ENCODE results near the gene SNX25. TPM values are rescaled to one million over a fixed set of nuclear protein-coding genes. Genes with fewer than 3 reads are reported as not detected.
A peak's percentile ranks its signal among the peaks of the same experiment; 100 is the strongest.
"Not testable (repeated sequence)": the region's sequence is repeated elsewhere in the genome, so short reads cannot be mapped to it uniquely, and the experiment has no call there.

SNX25 gene
- polyA plus RNA-seq, 1 of the 3 experiments (the other 2 are of a cell fraction), result 8.5 TPM

DNA sequence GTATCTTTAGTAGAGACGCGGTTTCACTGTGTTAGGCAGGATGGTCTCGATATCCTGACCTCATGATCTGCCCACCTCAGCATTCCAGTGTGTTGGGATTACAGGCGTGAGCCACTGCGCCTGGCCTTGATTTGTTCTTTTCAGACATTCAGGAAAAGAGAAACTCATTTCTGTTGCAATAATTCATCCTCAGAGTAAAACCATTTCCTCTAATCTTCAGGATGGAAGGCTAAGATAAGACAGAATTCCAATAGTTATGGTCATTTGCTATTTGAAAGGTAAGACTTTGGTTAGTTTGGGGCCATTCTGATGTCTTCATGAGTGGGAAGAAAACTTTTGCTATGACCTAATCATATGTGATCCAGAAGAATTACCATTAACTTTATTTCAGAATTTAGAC is 103.3 kb downstream of the SNX25 start:
- no peaks in the 10 kb centered on the region for H3K4me1 ChIP-seq (ENCODE audit: control insufficient read depth in 1 of 2, insufficient read depth in 2 of 2, low read depth in 1 of 2, low read length in 1 of 2)
- POLR2A ChIA-PET, result interaction anchor here (0.6 kb wide), 1 partner anchor 346 kb away, joined by 4 read pairs; no protein-coding TSS in a partner anchor

DNA sequence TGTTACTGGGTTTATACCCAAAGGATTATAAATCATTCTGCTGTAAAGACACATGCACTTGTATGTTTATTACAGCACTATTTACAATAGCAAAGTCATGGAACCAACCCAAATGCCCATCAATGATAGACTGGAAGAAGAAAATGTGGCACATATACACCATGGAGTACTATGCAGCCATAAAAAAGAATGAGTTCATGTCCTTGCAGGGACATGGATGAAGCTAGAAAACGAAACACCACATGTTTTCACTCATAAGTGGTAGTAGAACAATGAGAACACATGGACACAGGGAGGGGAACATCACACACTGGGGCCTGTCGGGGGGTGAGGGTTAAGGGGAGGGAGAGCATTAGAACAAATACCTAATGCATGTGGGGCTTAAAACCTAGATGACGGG is 108.1 kb downstream of the SNX25 start:
- peak overlapping the region in 1 of 2 experiments; percentile 40; a peak in 1 of 4 replicates for H3K27ac ChIP-seq (ENCODE audit: low read depth in 2 of 2, low read length in 1 of 2)
- H3K9me3 ChIP-seq; H3K4me1 ChIP-seq (ENCODE audit: control insufficient read depth in 1 of 2, insufficient read depth in 2 of 2, low read depth in 1 of 2, low read length in 1 of 2); DNase-seq; H4K20me1 ChIP-seq (ENCODE audit: insufficient read depth); H3K9me2 ChIP-seq; POLR2A ChIA-PET; CTCF ChIA-PET; H3K4me3 ChIP-seq (ENCODE audit: low read depth in 2 of 2, low read length in 1 of 2); H3K9ac ChIP-seq; H3K27me3 ChIP-seq (ENCODE audit: insufficient read depth); H3K4me2 ChIP-seq; H3K79me2 ChIP-seq (ENCODE audit: insufficient read depth); H2AFZ ChIP-seq (ENCODE audit: low read depth): not testable (repeated sequence)
- 93% methylated on average over 3 of the region's 3 CpGs for WGBS (ENCODE audit: low lambda C conversion rate)
- peaks cover 15% of the 10 kb centered on the region for H3F3A ChIP-seq (replicated peaks; ENCODE audit: insufficient read depth)
- H3K36me3 ChIP-seq (replicated peaks in 1 of 2; ENCODE audit: control insufficient read depth in 1 of 2, insufficient read depth in 2 of 2, low read length in 1 of 2), result peaks cover 18 to 62% of the 10 kb centered on the region in 2 experiments

More for the DNA sequence above, 103.3 kb downstream of the SNX25 start:
- Histone ChIP-seq H3K9me2 (no peaks in the 10 kb centered on the region), H3K27ac (ENCODE audit: low read depth in 2 of 2, low read length in 1 of 2) (no peak overlapping the region), H2AFZ (ENCODE audit: low read depth) (no peak overlapping the region), H3K9ac (no peak overlapping the region), H3K36me3 (replicated peaks in 1 of 2; ENCODE audit: control insufficient read depth in 1 of 2, insufficient read depth in 2 of 2, low read length in 1 of 2) (peaks cover 36 to 78% of the 10 kb centered on the region in 2 experiments), H3K79me2 (ENCODE audit: insufficient read depth) (0 out of 2 replicates have a peak, but pooled peaks cover 4% of the 10 kb centered on the region), H3K4me3 (ENCODE audit: low read depth in 2 of 2, low read length in 1 of 2) (no peak overlapping the region), H3K27me3 (ENCODE audit: insufficient read depth) (no peaks in the 10 kb centered on the region), H4K20me1 (ENCODE audit: insufficient read depth) (no peaks in the 10 kb centered on the region), H3K4me2 (no peak overlapping the region), H3F3A (replicated peaks; ENCODE audit: insufficient read depth) (peaks cover 5% of the 10 kb centered on the region), H3K9me3 (no peaks in the 10 kb centered on the region)
- no peak for DNase-seq
- no peak for TF ChIP-seq SMC3 (IDR thresholded peaks at IDR 0.05; ENCODE audit: low read depth, low read length)
- no peak for TF ChIP-seq TAF1 (IDR thresholded peaks at IDR 0.05; ENCODE audit: borderline replicate concordance, low read depth, low read length)
- TF ChIP-seq, protein P1, sequence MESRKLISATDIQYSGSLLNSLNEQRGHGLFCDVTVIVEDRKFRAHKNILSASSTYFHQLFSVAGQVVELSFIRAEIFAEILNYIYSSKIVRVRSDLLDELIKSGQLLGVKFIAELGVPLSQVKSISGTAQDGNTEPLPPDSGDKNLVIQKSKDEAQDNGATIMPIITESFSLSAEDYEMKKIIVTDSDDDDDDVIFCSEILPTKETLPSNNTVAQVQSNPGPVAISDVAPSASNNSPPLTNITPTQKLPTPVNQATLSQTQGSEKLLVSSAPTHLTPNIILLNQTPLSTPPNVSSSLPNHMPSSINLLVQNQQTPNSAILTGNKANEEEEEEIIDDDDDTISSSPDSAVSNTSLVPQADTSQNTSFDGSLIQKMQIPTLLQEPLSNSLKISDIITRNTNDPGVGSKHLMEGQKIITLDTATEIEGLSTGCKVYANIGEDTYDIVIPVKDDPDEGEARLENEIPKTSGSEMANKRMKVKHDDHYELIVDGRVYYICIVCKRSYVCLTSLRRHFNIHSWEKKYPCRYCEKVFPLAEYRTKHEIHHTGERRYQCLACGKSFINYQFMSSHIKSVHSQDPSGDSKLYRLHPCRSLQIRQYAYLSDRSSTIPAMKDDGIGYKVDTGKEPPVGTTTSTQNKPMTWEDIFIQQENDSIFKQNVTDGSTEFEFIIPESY (IDR thresholded peaks at IDR 0.05; ENCODE audit: borderline replicate concordance, low read depth), result no peak
- no peak for TF ChIP-seq POLR2AphosphoS5 (IDR thresholded peaks at IDR 0.05; ENCODE audit: low read depth, low read length)
- TF ChIP-seq RFX5 (IDR thresholded peaks at IDR 0.05; ENCODE audit: low read length), result no peak
- TF ChIP-seq, protein P2, sequence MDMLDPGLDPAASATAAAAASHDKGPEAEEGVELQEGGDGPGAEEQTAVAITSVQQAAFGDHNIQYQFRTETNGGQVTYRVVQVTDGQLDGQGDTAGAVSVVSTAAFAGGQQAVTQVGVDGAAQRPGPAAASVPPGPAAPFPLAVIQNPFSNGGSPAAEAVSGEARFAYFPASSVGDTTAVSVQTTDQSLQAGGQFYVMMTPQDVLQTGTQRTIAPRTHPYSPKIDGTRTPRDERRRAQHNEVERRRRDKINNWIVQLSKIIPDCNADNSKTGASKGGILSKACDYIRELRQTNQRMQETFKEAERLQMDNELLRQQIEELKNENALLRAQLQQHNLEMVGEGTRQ (IDR thresholded peaks at IDR 0.05; ENCODE audit: borderline replicate concordance, low read depth, low read length), result no peak
- TF ChIP-seq RAD21 (IDR thresholded peaks at IDR 0.05; ENCODE audit: low read length), result no peak
- TF ChIP-seq, protein P3, sequence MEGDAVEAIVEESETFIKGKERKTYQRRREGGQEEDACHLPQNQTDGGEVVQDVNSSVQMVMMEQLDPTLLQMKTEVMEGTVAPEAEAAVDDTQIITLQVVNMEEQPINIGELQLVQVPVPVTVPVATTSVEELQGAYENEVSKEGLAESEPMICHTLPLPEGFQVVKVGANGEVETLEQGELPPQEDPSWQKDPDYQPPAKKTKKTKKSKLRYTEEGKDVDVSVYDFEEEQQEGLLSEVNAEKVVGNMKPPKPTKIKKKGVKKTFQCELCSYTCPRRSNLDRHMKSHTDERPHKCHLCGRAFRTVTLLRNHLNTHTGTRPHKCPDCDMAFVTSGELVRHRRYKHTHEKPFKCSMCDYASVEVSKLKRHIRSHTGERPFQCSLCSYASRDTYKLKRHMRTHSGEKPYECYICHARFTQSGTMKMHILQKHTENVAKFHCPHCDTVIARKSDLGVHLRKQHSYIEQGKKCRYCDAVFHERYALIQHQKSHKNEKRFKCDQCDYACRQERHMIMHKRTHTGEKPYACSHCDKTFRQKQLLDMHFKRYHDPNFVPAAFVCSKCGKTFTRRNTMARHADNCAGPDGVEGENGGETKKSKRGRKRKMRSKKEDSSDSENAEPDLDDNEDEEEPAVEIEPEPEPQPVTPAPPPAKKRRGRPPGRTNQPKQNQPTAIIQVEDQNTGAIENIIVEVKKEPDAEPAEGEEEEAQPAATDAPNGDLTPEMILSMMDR (IDR thresholded peaks at IDR 0.05), result no peak
- TF ChIP-seq NFIC (IDR thresholded peaks at IDR 0.05; ENCODE audit: borderline replicate concordance), result no peak
- no peak for TF ChIP-seq RCOR1 (IDR thresholded peaks at IDR 0.05; ENCODE audit: low read length)
- no peak for TF ChIP-seq MXI1 (IDR thresholded peaks at IDR 0.05; ENCODE audit: low read depth, low read length)
- TF ChIP-seq GABPA (IDR thresholded peaks at IDR 0.05; ENCODE audit: low read depth), result no peak
- TF ChIP-seq GATA2 (CRISPR knock-in tag; IDR thresholded peaks at IDR 0.05), result no peak
- no peak for TF ChIP-seq YY1 (IDR thresholded peaks at IDR 0.05; ENCODE audit: low read depth)
- no peak for TF ChIP-seq JUND (IDR thresholded peaks at IDR 0.05)
- TF ChIP-seq FOXJ3 (CRISPR knock-in tag; IDR thresholded peaks at IDR 0.05), result no peak
- WGBS (ENCODE audit: low lambda C conversion rate), result 96% methylated on average over 5 of the region's 5 CpGs
- CTCF ChIA-PET, result no interaction called here
